Stimulated activated CD4-positive, alpha-beta T cell treated with anti-CD3 and anti-CD28 coated beads, Interleukin-1b, Interleukin-23, amount 100 ng/mL, for 24 hours (primary cell): ENCODE measurements around the gene PGPEP1.
A peak's percentile ranks its signal among the peaks of the same experiment; 100 is the strongest.
"Not testable (repeated sequence)": the region's sequence is repeated elsewhere in the genome, so short reads cannot be mapped to it uniquely, and the experiment has no call there.

Experiments
- DNase-seq, 4 experiments: peaks; one replicate each; pipeline ENCODE4 v3.0.0-alpha.2; 2020; ENCODE audit warnings: low read depth in 4 of 4, low spot score in 1 of 4

The PGPEP1 gene

DNA sequence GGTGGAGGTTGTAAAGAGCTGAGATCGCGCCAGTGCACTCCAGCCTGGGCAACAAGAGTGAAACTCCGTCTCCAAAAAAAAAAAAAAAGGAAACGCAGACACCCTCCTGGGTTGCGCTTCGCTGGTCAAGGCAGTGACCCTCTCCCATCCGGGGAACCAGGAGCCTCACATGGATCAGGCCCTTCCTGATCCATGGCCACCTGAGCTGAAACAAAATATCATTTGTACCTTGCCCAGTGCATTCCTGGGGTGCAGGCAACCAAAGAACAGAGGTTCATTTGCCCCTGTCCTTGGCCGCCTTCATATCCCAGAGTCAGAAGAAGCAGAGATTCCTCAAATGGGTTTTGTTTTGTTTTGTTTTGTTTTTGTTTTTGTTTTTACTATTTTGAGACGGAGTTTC lies 9.5 kb upstream of the PGPEP1 start:
- no peak for DNase-seq

DNA sequence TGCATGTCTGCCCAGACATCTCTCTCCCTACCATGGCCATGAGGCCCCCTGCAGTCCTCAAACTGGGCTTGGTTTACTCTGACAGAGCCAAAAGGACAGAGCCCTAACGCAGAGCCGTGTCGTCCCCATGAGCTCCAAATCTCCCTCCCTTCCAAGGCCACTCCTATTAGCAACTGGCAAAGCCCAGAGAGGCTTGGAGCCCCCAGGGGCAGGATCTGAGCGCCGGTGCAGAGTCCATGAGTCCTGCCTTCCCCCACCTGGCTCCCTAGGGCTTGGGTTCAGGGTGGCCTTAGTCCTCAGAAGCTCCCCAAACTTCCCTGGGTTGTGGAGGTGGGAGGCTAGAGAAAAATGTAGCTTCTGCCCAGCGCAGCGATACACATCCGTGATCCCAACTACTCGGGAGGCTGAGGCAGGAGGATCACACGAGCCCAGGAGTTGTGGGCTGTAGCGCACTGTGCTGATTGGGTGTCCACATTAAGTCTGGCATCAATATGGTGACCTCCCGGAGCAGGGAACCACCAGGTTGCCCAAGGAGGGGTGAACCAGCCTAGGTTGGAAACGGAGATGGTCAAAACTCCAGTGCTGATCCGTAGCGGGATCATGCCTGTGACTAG lies 7.4 kb upstream of the PGPEP1 start:
- DNase-seq, result no peak

DNA sequence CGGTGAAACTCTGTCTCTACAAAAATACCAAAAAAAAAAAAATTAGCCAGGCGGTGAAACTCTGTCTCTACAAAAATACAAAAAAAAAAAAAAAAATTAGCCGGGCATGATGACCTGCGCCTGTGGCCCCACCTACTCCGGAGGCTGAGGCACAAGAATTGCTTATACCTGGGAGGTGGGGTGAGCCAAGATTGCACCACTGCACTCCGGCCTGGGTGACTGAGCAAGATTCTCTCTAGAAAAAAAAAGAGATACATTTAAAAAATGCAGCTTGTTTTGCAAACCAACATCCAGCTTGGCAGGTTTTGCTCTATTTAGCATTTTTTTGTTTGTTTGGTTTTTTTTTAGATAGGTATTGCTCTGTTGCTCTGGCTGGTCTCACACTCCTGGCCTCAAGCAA lies 6.7 kb upstream of the PGPEP1 start:
- DNase-seq, result no peak

DNA sequence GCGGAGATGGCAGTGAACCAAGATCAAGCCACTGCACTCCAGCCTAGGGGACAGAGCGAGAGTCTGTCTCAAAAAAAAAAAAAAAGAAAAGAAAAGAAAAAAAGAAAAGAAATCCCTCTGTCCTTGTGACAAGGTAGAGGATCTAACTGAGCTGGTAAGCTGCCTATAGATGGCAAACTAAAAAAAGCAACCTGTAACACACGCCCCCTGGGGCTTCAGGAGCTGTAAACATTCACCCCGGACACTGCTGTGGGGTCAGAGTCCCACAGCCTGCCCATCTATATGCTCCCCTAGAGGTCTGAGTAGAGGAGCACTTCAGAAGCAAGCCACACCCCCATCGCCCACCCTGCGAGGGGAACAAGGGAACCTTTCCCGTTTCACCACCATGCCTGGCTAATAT lies 4.3 kb upstream of the PGPEP1 start:
- no peak for DNase-seq

DNA sequence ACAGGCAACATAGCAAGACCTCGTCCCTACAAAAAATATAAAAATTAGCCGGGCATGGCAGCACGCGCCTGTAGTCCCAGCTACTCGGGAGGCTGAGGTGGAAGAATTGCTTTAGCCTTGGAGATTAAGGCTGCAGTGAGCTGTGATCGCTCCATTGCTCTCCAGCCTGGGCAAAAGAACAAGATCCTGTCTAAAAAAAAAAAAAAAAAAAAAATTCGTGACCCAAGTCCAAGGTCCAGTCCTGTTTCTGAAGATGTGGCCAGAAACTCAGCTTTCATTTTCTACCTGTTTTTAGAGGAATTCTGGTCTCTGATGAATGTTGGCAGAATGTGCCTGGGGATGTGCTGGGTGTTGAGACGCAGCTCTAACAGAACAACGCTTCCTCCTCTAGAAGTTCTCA lies 1.9 kb upstream of the PGPEP1 start:
- no peak for DNase-seq

DNA sequence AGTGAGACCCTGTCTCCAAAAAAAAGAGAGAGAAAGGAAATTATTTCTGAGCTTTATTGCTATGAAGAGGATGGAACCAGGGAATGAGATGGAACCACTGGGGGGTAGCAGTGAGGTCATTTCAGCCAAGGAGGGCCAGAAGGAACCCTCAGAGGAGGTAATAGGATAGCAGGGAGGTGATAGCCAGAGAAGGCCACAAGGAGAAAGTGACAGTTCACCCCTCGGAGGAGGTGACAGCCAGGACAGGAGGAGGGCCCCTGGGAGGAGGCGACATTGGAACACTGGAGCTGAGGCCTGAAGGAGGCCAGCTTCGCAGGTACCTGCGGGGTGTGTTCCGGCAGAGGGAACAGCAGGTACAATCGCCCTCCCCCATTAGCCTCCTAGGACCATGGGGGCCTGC lies 675 bp upstream of the PGPEP1 start:
- no peak for DNase-seq

DNA sequence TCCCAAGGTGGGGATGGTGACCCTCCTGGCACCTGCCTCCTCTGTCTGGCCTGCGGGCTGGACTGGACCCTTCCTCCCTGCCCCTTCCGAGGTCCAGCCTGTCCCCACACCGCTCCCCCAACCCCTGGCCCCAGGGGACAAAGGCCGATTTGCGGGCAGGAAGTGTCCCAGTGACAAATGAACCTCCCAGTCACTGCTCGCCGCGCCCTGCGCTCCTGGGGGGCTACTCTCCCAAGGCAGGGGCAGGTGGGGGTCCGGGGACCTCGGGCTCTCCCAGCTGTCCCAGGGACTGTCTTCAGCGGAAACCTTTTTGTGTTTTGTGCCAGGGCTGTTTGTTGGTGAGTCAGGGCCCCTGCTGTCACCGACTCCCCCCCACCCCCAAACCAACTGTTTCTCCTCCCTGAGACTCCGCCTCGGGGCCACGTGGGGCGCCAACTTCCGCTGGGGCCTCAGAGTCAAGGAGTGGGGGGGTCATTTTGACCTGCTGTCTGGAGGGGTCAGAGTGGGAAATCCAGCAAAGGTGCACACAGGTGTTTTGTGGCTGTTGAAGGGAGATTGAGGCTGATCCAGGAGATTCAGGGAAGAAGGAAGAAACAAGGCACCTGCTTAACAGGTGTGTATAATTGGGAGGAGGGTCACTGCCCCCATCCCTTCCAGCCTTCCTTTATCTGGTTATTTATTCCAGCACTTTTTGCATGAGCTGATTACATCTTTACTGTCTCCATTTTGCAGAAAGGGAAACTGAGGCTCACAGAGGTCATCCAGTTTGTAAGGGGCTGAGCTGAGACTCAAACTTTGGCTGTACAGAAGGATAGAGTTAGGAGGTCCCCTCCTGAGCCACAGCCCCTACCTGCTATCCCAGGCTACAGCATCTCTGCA lies 831 bp downstream of the PGPEP1 start:
- DNase-seq, result peak in 3 of 4 experiments; percentile 32 to 61 (median 54)

DNA sequence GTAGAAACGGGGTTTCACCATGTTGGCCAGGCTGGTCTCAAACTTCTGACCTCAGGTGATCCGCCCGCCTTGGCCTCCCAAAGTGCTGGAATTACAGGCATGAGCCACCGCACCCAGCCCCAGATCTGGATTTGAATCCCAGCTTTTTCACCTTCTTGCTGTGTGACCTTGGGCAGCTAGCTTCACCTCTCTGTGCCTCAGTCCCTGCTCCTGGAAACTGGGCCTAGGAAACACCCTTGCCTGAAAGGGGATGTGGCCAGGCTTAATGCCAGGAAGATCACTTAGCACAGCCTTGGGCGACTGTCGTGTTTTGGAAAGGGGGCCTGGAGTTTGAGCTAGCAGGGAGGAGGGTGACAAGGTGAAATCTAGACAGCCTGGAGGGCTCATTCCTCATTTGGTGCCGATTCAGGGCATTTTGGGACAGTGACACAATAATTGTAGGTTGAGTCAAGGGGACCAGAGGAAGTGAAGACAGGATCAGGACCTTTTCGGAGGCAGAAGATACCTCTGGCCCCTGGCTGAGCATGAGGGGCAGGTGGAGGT lies 1.8 kb downstream of the PGPEP1 start:
- no peak for DNase-seq

DNA sequence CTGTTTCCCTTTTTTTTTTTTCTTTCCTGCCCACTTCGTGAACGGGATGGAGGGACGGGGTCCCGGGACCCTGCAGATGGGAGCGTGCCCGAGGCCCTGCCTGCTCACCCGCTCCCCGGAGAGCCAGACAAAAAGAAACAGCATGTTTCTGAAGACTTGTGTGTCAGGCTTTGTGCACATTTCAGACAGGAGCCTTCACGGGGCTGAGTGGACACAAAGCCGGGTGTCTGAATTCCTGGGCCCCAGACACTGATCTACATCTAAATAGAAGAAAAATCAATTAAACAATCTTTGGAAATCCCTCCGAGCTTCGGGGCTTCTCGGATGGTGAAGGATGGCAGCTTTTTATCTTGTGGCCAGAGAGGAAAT lies 4.2 kb downstream of the PGPEP1 start:
- no peak for DNase-seq

DNA sequence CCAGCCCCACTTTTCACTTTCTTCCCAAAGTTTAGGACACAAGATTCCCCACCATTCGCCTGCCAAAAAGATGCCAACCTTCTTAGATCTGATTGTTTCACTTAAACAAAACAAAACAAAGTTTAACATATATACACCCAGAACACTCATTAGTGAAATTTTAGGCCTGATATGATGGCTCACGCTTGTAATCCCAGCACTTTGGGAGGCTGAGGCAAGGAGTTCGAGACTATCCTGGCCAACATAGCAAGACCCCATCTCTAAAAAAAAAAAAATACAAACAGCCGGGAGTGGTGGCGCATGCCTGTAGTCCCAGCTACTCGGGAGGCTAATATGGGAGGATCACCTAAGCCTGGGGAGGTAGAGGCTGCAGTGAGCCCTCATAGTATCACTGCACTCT lies 4.9 kb downstream of the PGPEP1 start:
- DNase-seq, result no peak

DNA sequence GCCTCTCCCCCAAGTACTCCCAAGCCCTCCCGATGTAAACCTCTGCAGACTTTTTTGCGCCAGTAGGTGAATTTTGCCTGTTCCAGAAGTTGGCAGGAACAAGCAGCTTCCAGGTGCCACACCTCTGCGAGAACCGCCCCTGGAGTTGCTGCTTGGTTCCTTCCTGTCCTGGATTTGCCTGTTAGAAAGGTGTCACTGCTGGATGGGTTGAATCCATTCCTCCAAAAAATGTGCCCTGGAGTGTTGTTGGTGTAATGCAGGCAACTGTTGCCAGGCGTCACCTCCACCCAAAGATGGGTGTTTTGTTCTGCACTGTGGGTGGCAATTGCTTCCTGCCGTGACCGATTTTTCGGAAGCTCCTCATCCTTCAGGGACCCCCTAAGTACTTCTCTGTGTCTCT lies 5.7 kb downstream of the PGPEP1 start:
- no peak for DNase-seq

DNA sequence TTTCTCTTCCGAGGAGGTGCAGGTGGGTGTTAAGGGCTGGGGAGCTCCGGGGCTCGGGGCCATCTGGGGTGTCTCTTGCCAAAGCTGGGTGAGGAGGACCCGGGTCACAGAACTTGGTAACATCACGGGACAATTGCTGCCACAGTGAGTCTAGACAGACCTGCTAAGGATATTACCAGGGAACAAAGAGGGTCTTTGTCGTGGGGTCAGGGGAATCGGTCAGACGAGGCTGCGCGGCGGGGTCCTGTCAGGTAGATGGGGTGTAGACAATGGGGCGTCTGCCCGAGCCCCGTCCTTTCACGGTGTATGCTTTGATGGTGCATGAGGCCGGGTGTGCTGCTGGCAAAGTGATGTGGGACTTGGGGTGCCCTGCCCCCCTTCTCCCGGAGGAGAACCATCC lies 7.8 kb downstream of the PGPEP1 start:
- no peak for DNase-seq

DNA sequence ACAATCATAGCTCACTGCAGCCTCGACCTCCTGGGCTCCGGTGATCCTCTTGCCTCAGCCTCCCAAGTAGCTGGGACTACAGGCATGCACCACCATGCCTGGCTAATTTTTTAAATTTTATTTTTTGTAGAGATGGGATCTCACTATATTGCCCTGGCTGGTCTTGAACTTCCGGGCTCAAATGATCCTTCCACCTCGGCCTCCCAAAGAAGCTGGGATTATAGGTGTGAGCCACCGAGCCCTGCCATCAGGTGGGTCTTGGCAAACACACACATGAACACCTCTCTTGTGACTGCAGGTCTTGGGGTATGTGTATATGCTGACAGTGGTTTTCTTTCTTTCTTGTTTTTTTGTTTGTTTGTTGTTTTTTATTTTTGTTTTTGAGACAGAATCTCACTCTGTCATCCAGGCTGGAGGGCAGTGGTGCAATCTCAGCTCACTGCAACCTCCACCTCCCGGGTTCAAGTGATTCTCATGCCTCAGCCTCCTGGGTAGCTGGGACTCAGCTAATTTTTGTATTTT lies 8.5 kb downstream of the PGPEP1 start:
- DNase-seq, result not testable (repeated sequence)

DNA sequence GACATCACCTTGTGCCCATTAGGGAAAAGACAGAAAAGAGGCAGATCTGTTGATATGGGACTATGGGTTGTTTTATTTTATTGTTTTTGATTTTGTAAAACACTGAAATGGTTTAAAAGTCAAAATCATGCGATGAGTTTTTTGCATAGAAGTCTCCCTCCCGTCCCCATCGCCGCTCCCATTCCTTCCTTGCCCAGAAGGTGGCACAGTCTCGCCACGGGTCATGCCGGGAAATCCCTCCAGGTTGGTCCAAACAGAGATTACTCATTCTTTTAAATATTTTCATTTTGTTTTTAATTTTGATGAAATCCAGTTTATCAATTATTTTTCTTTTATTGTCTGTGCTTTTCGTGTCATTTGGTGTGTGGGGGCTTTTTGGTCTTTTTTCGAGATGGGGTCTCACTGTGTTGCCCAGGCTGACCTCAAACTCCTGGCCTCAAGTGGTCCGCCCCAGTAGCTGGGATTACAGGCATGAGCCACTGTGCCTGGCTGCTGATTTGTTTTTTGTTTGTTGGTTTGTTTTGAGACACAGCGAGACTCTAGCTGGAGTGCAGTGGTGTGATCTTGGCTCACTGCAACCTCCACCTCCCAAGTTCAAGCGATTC lies 9.2 kb downstream of the PGPEP1 start:
- DNase-seq, result peak in 1 of 4 experiments; percentile 28

DNA sequence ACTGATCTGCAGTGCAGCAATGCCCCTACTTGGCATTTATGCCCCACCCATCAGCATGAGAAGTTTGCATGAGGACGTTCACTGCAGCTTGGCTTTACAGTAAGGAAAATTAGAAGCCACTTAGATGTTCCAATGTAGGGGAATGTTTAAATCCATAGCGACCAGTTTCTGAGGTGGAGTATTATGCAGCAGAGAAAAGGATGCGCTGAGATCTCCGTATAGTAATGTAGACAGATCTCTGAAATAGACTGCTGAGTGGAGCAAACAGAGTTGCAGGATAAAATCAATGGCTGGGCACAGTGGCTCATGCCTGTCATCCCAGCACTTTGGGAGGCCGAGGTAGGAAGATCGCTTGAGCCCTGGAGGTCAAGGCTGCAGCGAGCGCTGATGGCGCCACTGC lies 10.1 kb downstream of the PGPEP1 start:
- DNase-seq, result no peak

DNA sequence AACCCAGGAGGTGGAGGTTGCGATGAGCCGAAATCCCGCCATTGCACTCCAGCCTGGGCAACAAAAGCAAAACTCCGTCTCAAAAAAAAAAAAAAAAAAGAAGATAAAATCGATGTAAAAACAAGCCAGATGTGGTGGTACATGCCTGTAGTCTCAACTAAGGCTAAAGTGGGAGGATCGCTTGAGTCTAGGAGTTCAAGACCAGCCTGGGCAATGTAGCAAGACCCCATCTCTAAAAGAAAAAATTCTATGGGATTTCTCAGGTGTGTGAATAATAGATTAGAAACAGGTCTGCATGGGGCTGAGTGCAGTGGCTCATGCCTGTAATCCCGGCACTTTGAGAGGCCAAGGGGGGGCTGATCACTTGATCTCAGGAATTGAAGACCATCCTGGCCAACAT lies 11.1 kb downstream of the PGPEP1 start:
- no peak for DNase-seq

DNA sequence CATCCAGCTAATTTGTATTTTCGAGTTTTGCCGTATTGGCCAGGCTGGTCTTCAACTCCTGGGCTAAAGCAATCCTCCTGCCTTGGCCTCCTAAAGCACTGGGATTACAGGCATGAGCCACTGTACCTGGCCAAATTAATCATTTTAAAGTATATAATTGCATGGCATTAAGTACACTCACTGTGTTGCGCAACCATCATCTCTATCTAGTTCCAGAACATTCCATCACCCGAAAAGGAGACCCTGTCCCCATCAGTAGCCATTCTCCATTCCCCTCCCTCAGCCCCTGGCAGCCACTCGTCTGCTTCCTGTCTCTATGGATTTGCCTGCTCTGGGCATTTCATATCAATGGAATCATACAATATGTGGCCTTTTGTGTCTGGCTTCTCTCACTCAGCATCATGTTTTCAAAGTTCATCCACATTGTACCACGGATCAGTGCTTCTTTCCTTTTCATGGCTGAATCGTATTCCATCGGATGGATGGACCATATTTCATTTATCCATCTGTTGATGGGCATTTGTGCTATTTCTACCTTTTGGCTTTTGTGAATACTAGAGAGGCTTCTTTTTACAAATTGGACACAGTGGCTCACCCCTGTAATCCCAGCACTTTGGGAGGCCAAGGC lies 13.1 kb downstream of the PGPEP1 start:
- no peak for DNase-seq

DNA sequence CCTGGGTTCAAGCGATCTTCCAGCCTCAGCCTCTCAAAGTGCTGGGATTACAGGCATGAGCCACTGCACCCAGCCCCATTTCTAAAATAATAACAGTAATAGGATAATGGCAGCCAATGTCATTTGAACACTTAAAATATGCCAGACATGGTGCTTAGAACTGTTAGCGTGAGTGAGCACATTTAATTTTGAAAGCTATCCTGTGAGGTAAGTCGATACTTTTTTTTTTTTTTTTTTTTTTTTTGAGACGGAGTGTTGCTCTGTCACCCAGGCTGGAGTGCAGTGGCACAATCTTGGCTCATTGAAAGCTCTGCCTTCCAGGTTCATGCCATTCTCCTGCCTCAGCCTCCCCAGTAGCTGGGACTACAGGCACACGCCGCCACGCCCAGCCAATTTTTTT lies 14.3 kb downstream of the PGPEP1 start:
- not testable (repeated sequence) for DNase-seq

DNA sequence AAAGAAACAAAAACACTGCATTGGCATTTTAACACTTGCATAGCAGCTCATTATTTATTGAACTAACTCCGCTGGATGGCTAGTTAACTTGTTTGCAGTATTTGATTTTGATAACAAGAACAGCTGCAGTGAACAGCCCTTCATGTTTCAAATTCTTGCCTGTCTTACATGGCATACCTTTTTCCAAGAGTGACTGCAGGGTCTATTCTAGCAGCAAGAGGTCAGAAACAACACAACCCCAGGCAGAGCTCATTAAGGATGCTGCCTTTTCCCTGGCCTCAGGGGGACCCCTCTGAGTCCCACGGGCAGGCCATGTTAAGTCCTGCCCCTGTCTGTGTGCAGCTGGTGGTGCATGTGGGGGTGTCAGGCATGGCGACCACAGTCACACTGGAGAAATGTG lies 16.6 kb downstream of the PGPEP1 start:
- DNase-seq, result no peak

DNA sequence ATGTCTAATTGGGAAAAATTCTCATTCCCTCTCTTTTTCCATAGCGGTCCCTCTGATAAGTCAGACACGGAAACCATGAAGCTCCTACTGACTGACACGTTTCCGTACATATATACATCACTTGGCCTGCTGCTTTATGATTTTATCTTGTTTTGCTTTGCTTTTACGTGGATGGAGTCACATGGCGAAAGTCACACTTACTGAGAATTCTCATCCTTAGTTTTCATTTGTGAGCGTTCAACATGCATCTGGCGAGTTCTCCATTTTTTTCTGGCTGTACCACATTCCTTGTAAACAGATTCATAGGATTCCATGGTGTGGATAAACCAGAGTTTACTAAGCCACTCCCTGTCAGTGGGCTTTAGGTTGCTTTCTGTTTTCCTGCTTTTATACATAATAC lies 21.2 kb downstream of the PGPEP1 start:
- DNase-seq, result no peak

DNA sequence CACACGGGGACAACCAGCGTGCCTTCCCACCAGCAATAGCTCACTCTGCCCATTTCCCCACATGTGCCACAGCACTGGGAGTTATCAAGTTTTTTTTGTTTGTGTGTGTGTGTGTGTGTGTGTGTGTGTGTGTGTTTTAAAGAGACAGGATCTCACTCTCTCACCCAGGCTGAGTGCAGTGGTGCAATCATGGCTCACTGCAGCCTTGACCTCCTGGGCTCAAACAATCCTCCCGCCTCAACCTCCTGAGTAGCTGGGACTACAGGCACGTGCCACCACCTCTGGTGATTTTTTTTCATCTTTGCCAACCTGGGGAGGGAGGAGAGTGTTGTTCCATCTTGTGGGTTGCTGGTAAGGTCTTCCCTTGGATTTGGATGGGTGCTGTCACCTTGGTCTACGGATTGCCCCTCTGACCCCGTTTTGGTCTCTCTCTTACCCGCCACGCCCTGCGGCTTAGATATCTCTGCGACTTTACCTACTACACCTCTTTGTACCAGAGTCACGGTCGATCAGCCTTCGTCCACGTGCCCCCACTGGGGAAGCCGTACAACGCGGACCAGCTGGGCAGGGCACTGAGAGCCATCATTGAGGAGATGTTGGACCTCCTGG lies 22.6 kb downstream of the PGPEP1 start:
- no peak for DNase-seq
